NB4 (cell line): ENCODE data around the gene PRCC.

ENCODE experiments used
- CTCF ChIP-seq: IDR thresholded peaks from one replicate; pipeline ENCODE4 v1.5.1; 2012; ENCODE audit warnings: low read depth, low read length
- MAX ChIP-seq: IDR thresholded peaks from 2 replicates; pipeline ENCODE4 v1.6.1; 2011; ENCODE audit warnings: low read depth, low read length
- MYC ChIP-seq: IDR thresholded peaks from 2 replicates; pipeline ENCODE4 v1.6.1; 2011; ENCODE audit warnings: low read depth, low read length
- POLR2A ChIP-seq: IDR thresholded peaks from 2 replicates; pipeline ENCODE4 v1.6.1; 2011; ENCODE audit warnings: mild to moderate bottlenecking; ENCODE audit not compliant: insufficient read length; ENCODE audit errors: extremely low read depth

- TF ChIP-seq CTCF: no peak
- no peak for TF ChIP-seq POLR2A
- TF ChIP-seq MAX: peak; percentile 46; the same call in 1 of the 2 replicates
- TF ChIP-seq MYC: peak; percentile 54
Observed at GRCh38 chr1:156750191-156750672, 17.1 kb upstream of the PRCC start.
